ENCODE results near the gene PVR. TPM values are rescaled to one million over a fixed set of nuclear protein-coding genes. Genes with fewer than 3 reads are reported as not detected.

PVR gene, protein sequence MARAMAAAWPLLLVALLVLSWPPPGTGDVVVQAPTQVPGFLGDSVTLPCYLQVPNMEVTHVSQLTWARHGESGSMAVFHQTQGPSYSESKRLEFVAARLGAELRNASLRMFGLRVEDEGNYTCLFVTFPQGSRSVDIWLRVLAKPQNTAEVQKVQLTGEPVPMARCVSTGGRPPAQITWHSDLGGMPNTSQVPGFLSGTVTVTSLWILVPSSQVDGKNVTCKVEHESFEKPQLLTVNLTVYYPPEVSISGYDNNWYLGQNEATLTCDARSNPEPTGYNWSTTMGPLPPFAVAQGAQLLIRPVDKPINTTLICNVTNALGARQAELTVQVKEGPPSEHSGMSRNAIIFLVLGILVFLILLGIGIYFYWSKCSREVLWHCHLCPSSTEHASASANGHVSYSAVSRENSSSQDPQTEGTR
- total RNA-seq: 87.3 and 136 TPM in 2 replicates

DNA sequence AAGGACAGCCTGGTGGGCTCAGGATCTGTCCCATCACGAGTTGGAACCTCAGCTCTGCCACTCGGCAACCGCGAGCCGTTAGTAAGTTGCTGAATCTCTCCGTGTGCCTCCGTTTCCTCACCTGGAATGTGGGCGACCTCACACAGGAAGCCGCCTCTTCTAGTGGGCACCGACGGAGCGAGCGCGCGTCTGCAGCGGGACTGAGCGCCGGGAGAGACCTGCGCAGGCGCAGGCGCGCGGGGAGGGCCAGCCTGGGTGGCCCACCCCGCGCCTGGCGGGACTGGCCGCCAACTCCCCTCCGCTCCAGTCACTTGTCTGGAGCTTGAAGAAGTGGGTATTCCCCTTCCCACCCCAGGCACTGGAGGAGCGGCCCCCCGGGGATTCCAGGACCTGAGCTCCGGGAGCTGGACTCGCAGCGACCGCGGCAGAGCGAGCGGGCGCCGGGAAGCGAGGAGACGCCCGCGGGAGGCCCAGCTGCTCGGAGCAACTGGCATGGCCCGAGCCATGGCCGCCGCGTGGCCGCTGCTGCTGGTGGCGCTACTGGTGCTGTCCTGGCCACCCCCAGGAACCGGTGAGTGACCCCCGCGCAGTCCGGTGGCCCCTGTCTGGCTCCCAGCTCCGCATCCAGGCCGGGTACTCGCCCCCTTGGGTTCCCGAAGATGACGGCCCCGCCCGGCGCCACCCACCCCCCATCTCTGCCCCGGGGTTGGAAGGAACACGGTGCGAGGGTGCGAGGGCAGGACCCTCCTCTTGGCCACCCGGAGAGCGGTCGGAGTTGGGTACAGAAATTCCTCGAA is at the start of gene PVR:
PVR (plus strand) TSS at position 306 of the 797 bp plus-strand sequence; CDS start at position 493, 187 bp downstream.

DNA sequence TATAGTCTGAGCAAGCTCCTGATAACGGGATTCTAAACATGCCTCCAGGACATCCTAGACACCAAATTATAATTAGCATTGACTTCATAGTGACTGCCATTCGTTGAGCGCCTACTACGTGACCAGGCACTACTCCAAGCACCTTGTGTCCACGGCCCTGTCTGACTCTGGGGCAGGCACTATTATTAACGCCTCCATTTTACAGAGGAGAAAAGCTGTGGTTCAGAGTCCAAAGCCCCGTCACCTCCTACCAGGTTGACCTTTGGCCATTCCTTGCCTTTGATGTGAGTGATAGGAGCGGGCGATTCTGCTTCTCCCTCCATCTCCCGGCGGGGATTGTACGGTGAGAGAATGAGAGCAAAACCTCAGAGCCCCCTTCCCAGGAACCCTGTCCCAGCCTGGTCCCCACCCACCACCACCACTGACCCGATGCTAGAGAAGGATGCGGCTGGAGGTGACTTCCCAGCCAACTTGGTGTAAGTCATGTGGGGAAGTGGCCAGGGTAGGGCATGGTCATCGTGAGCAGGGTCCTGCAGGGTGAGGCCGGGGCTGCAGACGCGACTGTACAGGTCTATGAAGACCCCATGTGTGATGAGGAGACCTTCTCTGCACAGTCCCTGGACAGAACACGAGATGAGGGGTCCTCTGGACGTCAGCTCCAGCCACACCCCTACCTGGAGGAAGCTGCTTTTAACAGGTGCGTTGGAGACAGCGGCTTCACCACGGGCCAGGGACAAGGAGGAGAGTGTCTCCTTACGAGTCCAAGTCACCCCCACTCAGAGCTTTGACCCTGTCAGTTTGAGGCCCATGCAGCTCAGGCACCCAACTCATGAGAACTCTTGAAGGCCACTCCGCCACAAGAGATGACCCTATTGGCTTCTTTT is 30.2 kb upstream of the PVR start, which contains the start of gene IGSF23:
IGSF23 (plus strand) TSS at position 269 of the 884 bp plus-strand sequence; CDS start at position 352, 83 bp downstream.

DNA sequence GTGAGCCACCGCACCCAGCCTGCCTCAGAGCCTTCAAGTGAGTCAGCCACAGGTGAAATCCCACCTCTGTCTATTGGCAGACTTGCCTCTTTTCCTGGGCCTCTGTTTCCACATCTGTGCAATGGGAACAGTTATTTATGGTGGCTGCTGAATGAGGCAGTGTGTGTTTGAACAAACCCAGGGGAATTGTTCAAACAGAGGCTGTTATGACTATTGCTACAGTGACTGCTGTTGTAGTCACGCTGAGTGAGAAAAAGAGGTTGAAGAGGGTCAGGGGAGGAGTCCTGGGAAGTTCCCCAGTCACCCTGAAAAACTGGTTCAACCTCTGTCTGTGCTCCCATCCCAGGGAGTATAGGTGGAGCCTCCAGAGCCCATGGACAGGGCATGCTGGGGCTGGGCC is 27.7 kb downstream of the PVR start, which contains the start of gene CEACAM19:
CEACAM19 (plus strand) TSS at position 83 of the 400 bp plus-strand sequence. CDS start 450 bp downstream, outside the sequence.

DNA sequence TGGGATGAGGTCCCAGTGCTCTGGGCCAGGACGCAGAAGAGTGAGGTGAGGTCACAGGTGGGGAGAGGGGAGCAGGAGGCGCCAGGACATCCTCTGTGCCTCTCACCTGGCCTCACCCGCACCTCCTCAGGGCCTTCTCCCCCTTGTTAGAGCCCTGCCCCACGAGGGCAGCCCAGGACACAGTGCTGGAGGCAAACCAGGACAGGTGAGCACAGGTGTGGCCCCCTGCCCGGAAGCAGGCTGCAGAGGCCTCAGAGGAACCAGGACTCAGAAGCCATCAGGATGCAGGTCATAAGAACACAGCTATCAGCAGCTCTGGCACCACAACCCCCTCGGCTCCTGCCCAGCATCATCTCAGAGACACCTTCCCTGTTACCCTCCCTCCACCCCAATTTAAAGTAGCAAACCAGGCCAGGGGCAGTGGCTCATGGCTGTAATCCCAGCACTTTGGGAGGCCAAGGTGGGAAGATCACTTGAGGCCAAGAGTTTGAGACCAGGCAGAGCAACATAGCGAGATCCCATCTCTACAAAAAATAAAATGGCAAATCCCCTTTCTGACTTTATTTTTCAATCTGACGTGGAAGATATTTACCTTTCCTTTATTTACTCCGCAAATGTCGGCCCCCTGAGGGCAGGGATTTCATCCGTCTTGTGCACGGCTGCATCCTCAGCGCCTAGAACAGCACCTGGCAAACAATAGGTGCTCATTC is 54.9 kb downstream of the PVR start, which contains the start of gene CEACAM16:
CEACAM16 (plus strand) TSS at position 660 of the 710 bp plus-strand sequence. CDS start 2,306 bp downstream, outside the sequence.

Other genes with a start within 250 kb of the PVR start
- gene ZNF285, start 242.3 kb upstream of the PVR start, total RNA-seq: 3.8 and 4.8 TPM in 2 replicates
- gene ZNF229, start 195.4 kb upstream of the PVR start, total RNA-seq: 11.6 and 14.9 TPM in 2 replicates
- 7.0 and 13.8 TPM in 2 replicates for gene ZNF180, start 143.4 kb upstream of the PVR start, total RNA-seq
- not detected in 2 replicates for gene CEACAM20, start 114.2 kb upstream of the PVR start, total RNA-seq
- gene IGSF23, start 30.3 kb upstream of the PVR start, total RNA-seq: not detected in 2 replicates
- gene CEACAM19, start 27.6 kb downstream of the PVR start, total RNA-seq: 3.8 and 5.6 TPM in 2 replicates
- not detected in 2 replicates for gene CEACAM16, start 55.2 kb downstream of the PVR start, total RNA-seq
- 17.3 and 18.8 TPM in 2 replicates for gene BCL3, start 104.8 kb downstream of the PVR start, total RNA-seq
- gene CBLC, start 134.0 kb downstream of the PVR start, total RNA-seq: 0.07 TPM in 1 of 2 replicates, not detected in the other
- gene BCAM, start 165.2 kb downstream of the PVR start, total RNA-seq: 25.3 and 34.6 TPM in 2 replicates
- gene NECTIN2, start 202.4 kb downstream of the PVR start, total RNA-seq: 85.9 and 97.6 TPM in 2 replicates
- 32.3 and 45.9 TPM in 2 replicates for gene TOMM40, start 247.3 kb downstream of the PVR start, total RNA-seq

All from smooth muscle cell of the pulmonary artery (primary cell).